HL-60 (cell line): ENCODE data around the gene CSDE1.

Experiments used
- DNase-seq, 2 experiments: peaks; one replicate each; pipeline ENCODE4 v3.0.0-alpha.2; 2010 to 2020; ENCODE audit warnings: low read depth in 1 of 2, low spot score in 1 of 2
- H3K27ac ChIP-seq: fragments of 250-450 bp; sonication (Bioruptor Pico); replicated peaks from 2 replicates; pipeline ENCODE4 v1.5.1; 2020; ENCODE audit warnings: mild to moderate bottlenecking, moderate library complexity
- H3K27me3 ChIP-seq: fragments of 250-450 bp; sonication (Bioruptor Pico); 2 replicates; pipeline ENCODE4 v1.5.1; 2021; ENCODE audit warnings: mild to moderate bottlenecking, moderate library complexity; ENCODE audit not compliant: insufficient read depth, poor library complexity, severe bottlenecking
- H3K4me3 ChIP-seq: replicated peaks from 2 replicates; pipeline ENCODE4 v1.5.1; 2011; ENCODE audit warnings: mild to moderate bottlenecking, control low read depth, low read length; ENCODE audit not compliant: insufficient read depth
- CTCF ChIP-seq: IDR thresholded peaks from one replicate; pipeline ENCODE4 v1.5.1; 2011; ENCODE audit warnings: low read length, control low read depth, inconsistent platforms; ENCODE audit not compliant: insufficient read depth
- GABPA ChIP-seq: IDR thresholded peaks from 2 replicates; pipeline ENCODE4 v1.6.1; 2012; ENCODE audit warnings: low read depth
- POLR2AphosphoS5 ChIP-seq: IDR thresholded peaks from 2 replicates; pipeline ENCODE4 v1.6.1; 2012; ENCODE audit warnings: low read depth
- REST ChIP-seq: IDR thresholded peaks from 2 replicates; pipeline ENCODE4 v1.6.1; 2012; ENCODE audit warnings: low read depth; ENCODE audit not compliant: insufficient replicate concordance
- SPI1 ChIP-seq: IDR thresholded peaks from 2 replicates; pipeline ENCODE4 v1.6.1; 2012; ENCODE audit warnings: low read depth, mild to moderate bottlenecking, borderline replicate concordance

Gene CSDE1

GRCh38 chr1:114669562-114670082, 88.2 kb downstream of the CSDE1 start, which contains the start of gene DENND2C:
Gene DENND2C (minus strand): TSS chr1:114670049. CDS start chr1:114625984, 44,065 bp downstream.
- H3K4me3 ChIP-seq = peak within 1 kb of the TSS; percentile 81
- TF ChIP-seq POLR2AphosphoS5 (no peak), SPI1 (no peak), GABPA (no peak), CTCF (no peak), REST (no peak)
- no peak for DNase-seq
- no peak within 1 kb of the TSS for H3K27ac ChIP-seq
- H3K27me3 ChIP-seq = peaks cover 4% of the 10 kb centered on the region

GRCh38 chr1:114668784-114669561, 88.8 kb downstream of the CSDE1 start:
- no peak overlapping the region for H3K27ac ChIP-seq
- peak overlapping the region; percentile 81 for H3K4me3 ChIP-seq
- DNase-seq = no peak
- peaks cover 4% of the 10 kb centered on the region for H3K27me3 ChIP-seq
- TF ChIP-seq GABPA (no peak), SPI1 (no peak), POLR2AphosphoS5 (no peak), REST (no peak), CTCF (no peak)

GRCh38 chr1:114668373-114668772, 89.4 kb downstream of the CSDE1 start:
- H3K27ac ChIP-seq = no peak overlapping the region
- TF ChIP-seq REST (no peak), SPI1 (no peak), GABPA (no peak), CTCF (no peak), POLR2AphosphoS5 (no peak)
- no peak for DNase-seq

More at GRCh38 chr1:114668373-114668772, 89.4 kb downstream of the CSDE1 start:
- Histone ChIP-seq H3K4me3 (no peak overlapping the region), H3K27me3 (peaks cover 4% of the 10 kb centered on the region)
